ENCODE data around the gene KRTAP19-8. TPM values are rescaled to one million over a fixed set of nuclear protein-coding genes. Genes with fewer than 3 reads are reported as not detected.

The KRTAP19-8 gene
- total RNA-seq, result not detected

- Mint-ChIP-seq H3K4me1 (peaks cover 3% of the 10 kb centered on the region), H3K27ac (no peak within 1 kb of the TSS), H3K9me3 (no peaks in the 10 kb centered on the region), H3K27me3 (peaks cover 13% of the 10 kb centered on the region), H3K36me3 (ENCODE audit: low read depth) (no peaks in the 10 kb centered on the region), H3K4me3 (no peak within 1 kb of the TSS)
- ChIA-PET CTCF (no interaction called here), POLR2A (no interaction called here)
- no peak for DNase-seq
Observed at GRCh38 chr21:31038376-31038775, at the start of gene KRTAP19-8. TSS of gene KRTAP19-8 (minus strand) at chr21:31038476. CDS start at chr21:31038443, 33 bp downstream.

GRCh38 chr21:31087639-31088473 is 49.6 kb upstream of the KRTAP19-8 start:
- Mint-ChIP-seq H3K27me3 (peaks cover 20% of the 10 kb centered on the region), H3K4me1 (peaks cover 7% of the 10 kb centered on the region), H3K36me3 (ENCODE audit: low read depth) (no peaks in the 10 kb centered on the region), H3K9me3 (no peaks in the 10 kb centered on the region), H3K4me3 (no peak overlapping the region), H3K27ac (no peak overlapping the region)
- ChIA-PET POLR2A (interaction anchor here (1.1 kb wide), 1 partner anchor 267 kb away, joined by 3 read pairs; no protein-coding TSS in a partner anchor), CTCF (interaction anchor here (1.2 to 4.0 kb wide), 5 partner anchors 8 to 257 kb away, joined by 3 to 19 read pairs (median 5); partner anchors contain the start of gene KRTAP7-1)
- DNase-seq, result no peak

GRCh38 chr21:31084689-31085088 is 46.4 kb upstream of the KRTAP19-8 start:
- no peak for DNase-seq
- Mint-ChIP-seq H3K4me1 (peaks cover 8% of the 10 kb centered on the region), H3K36me3 (ENCODE audit: low read depth) (no peaks in the 10 kb centered on the region), H3K9me3 (no peaks in the 10 kb centered on the region), H3K4me3 (no peak overlapping the region), H3K27ac (no peak overlapping the region), H3K27me3 (peaks cover 14% of the 10 kb centered on the region)
- CTCF ChIA-PET, result interaction anchor here (4.0 kb wide), 1 partner anchor 254 kb away, joined by 19 read pairs; the partner anchor contains the start of gene KRTAP7-1
- POLR2A ChIA-PET, result no interaction called here

GRCh38 chr21:31078796-31079195 is 40.5 kb upstream of the KRTAP19-8 start:
- Mint-ChIP-seq H3K9me3 (no peaks in the 10 kb centered on the region), H3K4me3 (no peak overlapping the region), H3K36me3 (ENCODE audit: low read depth) (no peaks in the 10 kb centered on the region), H3K4me1 (peaks cover 18% of the 10 kb centered on the region), H3K27me3 (peaks cover 46% of the 10 kb centered on the region), H3K27ac (peak overlapping the region; percentile 27)
- ChIA-PET POLR2A (interaction anchor here (1.7 kb wide), 1 partner anchor 9 kb away, joined by 4 read pairs; no protein-coding TSS in a partner anchor), CTCF (interaction anchor here (1.4 to 1.6 kb wide), 3 partner anchors 9 to 502 kb away, joined by 3 read pairs; no protein-coding TSS in a partner anchor)
- DNase-seq, result no peak

GRCh38 chr21:31078216-31078615 is 39.9 kb upstream of the KRTAP19-8 start:
- ChIA-PET CTCF (interaction anchor here (0.9 to 1.6 kb wide), 3 partner anchors 10 to 246 kb away, joined by 3 read pairs; no protein-coding TSS in a partner anchor), POLR2A (no interaction called here)
- Mint-ChIP-seq H3K4me3 (no peak overlapping the region), H3K27ac (no peak overlapping the region), H3K4me1 (peaks cover 18% of the 10 kb centered on the region), H3K9me3 (no peaks in the 10 kb centered on the region), H3K36me3 (ENCODE audit: low read depth) (no peaks in the 10 kb centered on the region), H3K27me3 (peaks cover 46% of the 10 kb centered on the region)
- no peak for DNase-seq

GRCh38 chr21:31075848-31076247 is 37.6 kb upstream of the KRTAP19-8 start:
- CTCF ChIA-PET, result no interaction called here
- no peak for DNase-seq
- Mint-ChIP-seq H3K36me3 (ENCODE audit: low read depth) (no peaks in the 10 kb centered on the region), H3K9me3 (no peaks in the 10 kb centered on the region), H3K27ac (no peak overlapping the region), H3K27me3 (peaks cover 56% of the 10 kb centered on the region), H3K4me1 (peaks cover 24% of the 10 kb centered on the region), H3K4me3 (no peak overlapping the region)
- POLR2A ChIA-PET, result no interaction called here

- peaks cover 50% of the 10 kb centered on the region for H3K27me3 Mint-ChIP-seq
- ChIA-PET CTCF (no interaction called here), POLR2A (no interaction called here)
- no peak for DNase-seq
- no peaks in the 10 kb centered on the region for H3K9me3 Mint-ChIP-seq
- peaks cover 6% of the 10 kb centered on the region for H3K4me1 Mint-ChIP-seq
- H3K36me3 Mint-ChIP-seq (ENCODE audit: low read depth), result no peaks in the 10 kb centered on the region
- H3K4me3 Mint-ChIP-seq, result no peak overlapping the region
- H3K27ac Mint-ChIP-seq, result no peak overlapping the region
Observed at GRCh38 chr21:31072533-31072932, 34.3 kb upstream of the KRTAP19-8 start.

- Mint-ChIP-seq H3K36me3 (ENCODE audit: low read depth) (no peaks in the 10 kb centered on the region), H3K4me1 (peaks cover 10% of the 10 kb centered on the region), H3K27ac (no peak overlapping the region), H3K4me3 (no peak overlapping the region), H3K9me3 (no peaks in the 10 kb centered on the region), H3K27me3 (peaks cover 12% of the 10 kb centered on the region)
- CTCF ChIA-PET, result interaction anchor here (0.9 to 1.5 kb wide), 2 partner anchors 13 to 225 kb away, joined by 3 to 4 read pairs; no protein-coding TSS in a partner anchor
- no peak for DNase-seq
- POLR2A ChIA-PET, result interaction anchor here (0.7 kb wide), 1 partner anchor 14 kb away, joined by 4 read pairs; no protein-coding TSS in a partner anchor
Observed at GRCh38 chr21:31064803-31065202, 26.5 kb upstream of the KRTAP19-8 start.

GRCh38 chr21:31052489-31053142 is 14.3 kb upstream of the KRTAP19-8 start:
- CTCF ChIA-PET, result no interaction called here
- no peaks in the 10 kb centered on the region for H3K27me3 Mint-ChIP-seq
- no peaks in the 10 kb centered on the region for H3K9me3 Mint-ChIP-seq
- no peaks in the 10 kb centered on the region for H3K4me1 Mint-ChIP-seq
- H3K36me3 Mint-ChIP-seq (ENCODE audit: low read depth), result no peaks in the 10 kb centered on the region
- no peak overlapping the region for H3K27ac Mint-ChIP-seq
- no peak overlapping the region for H3K4me3 Mint-ChIP-seq
- no peak for DNase-seq
- POLR2A ChIA-PET, result no interaction called here

- H3K4me1 Mint-ChIP-seq, result no peaks in the 10 kb centered on the region
- POLR2A ChIA-PET, result interaction anchor here (1.8 kb wide), 1 partner anchor 14 kb away, joined by 4 read pairs; no protein-coding TSS in a partner anchor
- H3K27me3 Mint-ChIP-seq, result peaks cover 7% of the 10 kb centered on the region
Observed at GRCh38 chr21:31050577-31051157, 12.4 kb upstream of the KRTAP19-8 start.

GRCh38 chr21:31045841-31046240 is 7.6 kb upstream of the KRTAP19-8 start:
- Mint-ChIP-seq H3K4me1 (peaks cover 3% of the 10 kb centered on the region), H3K36me3 (ENCODE audit: low read depth) (no peaks in the 10 kb centered on the region), H3K27ac (no peak overlapping the region), H3K9me3 (no peaks in the 10 kb centered on the region), H3K4me3 (no peak overlapping the region), H3K27me3 (peaks cover 7% of the 10 kb centered on the region)
- no peak for DNase-seq
- CTCF ChIA-PET, result no interaction called here
- POLR2A ChIA-PET, result no interaction called here

More at GRCh38 chr21:31050577-31051157, 12.4 kb upstream of the KRTAP19-8 start:
- Mint-ChIP-seq H3K27ac (no peak overlapping the region), H3K36me3 (ENCODE audit: low read depth) (no peaks in the 10 kb centered on the region), H3K4me3 (no peak overlapping the region), H3K9me3 (no peaks in the 10 kb centered on the region)
- CTCF ChIA-PET, result no interaction called here
- DNase-seq, result no peak

- Mint-ChIP-seq H3K27me3 (peaks cover 11% of the 10 kb centered on the region), H3K9me3 (no peaks in the 10 kb centered on the region), H3K36me3 (ENCODE audit: low read depth) (no peaks in the 10 kb centered on the region), H3K4me1 (peaks cover 3% of the 10 kb centered on the region), H3K27ac (no peak overlapping the region), H3K4me3 (no peak overlapping the region)
- POLR2A ChIA-PET, result no interaction called here
- CTCF ChIA-PET, result no interaction called here
- DNase-seq, result no peak
Observed at GRCh38 chr21:31043471-31043870, 5.2 kb upstream of the KRTAP19-8 start.

GRCh38 chr21:31042080-31042464 is 3.8 kb upstream of the KRTAP19-8 start:
- Mint-ChIP-seq H3K27ac (no peak overlapping the region), H3K4me3 (no peak overlapping the region), H3K4me1 (peaks cover 3% of the 10 kb centered on the region), H3K9me3 (no peaks in the 10 kb centered on the region), H3K27me3 (peaks cover 11% of the 10 kb centered on the region), H3K36me3 (ENCODE audit: low read depth) (no peaks in the 10 kb centered on the region)
- no peak for DNase-seq
- ChIA-PET POLR2A (no interaction called here), CTCF (interaction anchor here (0.8 kb wide), 1 partner anchor 35 kb away, joined by 3 read pairs; no protein-coding TSS in a partner anchor)

Measured in activated CD4-positive, alpha-beta memory T cell treated with anti-CD3 and anti-CD28 coated beads, Interleukin-2, amount 10 ng/mL, durations not matched to agents 7 days and 5 days (primary cell).